Measurements from ENCODE around the gene FOXO1. TPM values are rescaled to one million over a fixed set of nuclear protein-coding genes. Genes with fewer than 3 reads are reported as not detected.

FOXO1 gene
- total and polyA plus RNA-seq, 2 of the 13 experiments (the other 11 are each of a cell fraction or from before 2014, with no cell fraction given), result 8.1 to 13.1 TPM

DNA sequence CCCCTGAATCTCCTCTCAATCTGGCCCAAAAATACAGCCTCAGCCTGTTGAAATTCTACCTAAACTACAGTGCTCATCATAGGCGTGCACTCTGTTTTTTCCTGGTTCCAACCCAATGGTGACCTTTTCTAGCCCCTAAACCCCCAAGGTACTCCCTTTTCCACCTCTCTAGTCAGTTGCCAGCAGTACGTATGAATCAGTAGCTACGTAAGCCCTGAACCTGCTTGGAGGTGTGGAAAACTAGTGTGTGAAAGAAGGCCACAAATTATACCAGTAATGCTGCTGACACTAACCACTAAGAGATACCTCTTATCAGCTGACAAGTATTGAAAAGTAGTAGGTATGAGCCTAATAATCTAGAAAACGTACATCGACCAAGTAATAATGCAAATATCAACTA, 60.9 kb downstream of the FOXO1 start:
- WGBS (ENCODE audit: low lambda C conversion rate), result 95% methylated on average over 5 of the region's 5 CpGs
- H3K27me3 ChIP-seq (ENCODE audit: control insufficient read depth in 1 of 2, insufficient read depth in 2 of 2, low read length in 2 of 2), result no peaks in the 10 kb centered on the region
- no peak overlapping the region for H2AFZ ChIP-seq (ENCODE audit: low read length)
- peaks cover 0 to 7% of the 10 kb centered on the region in 2 experiments; a peak in 1 of 5 replicates for H3K36me3 ChIP-seq (replicated peaks in 1 of 2; ENCODE audit: control insufficient read depth in 1 of 2, insufficient read depth in 2 of 2, low read length in 2 of 2)
- intact Hi-C loops (cut with micrococcal nuclease; ENCODE audit: unreplicated experiment) (no loop called here), in situ Hi-C loops (cut with HindIII; ENCODE audit: extremely low pct_ligation_motif_present, low pct_unique_long_range_greater_than_20kb) (no loop called here)
- POLR2A ChIA-PET, result no interaction called here
- peaks cover 96% of the 10 kb centered on the region for H3K79me2 ChIP-seq (ENCODE audit: insufficient read depth, low read length)
- CTCF ChIA-PET (ENCODE audit: low intra/inter-chr PET ratio, low total read pairs), result no interaction called here
- H4K20me1 ChIP-seq (ENCODE audit: insufficient read depth, low read length), result peaks cover 54% of the 10 kb centered on the region
- no peak overlapping the region for H3K4me3 ChIP-seq (replicated peaks in 1 of 3; ENCODE audit: insufficient read depth in 1 of 3, low read depth in 2 of 3, low read length in 3 of 3)
- no peak overlapping the region for H3K4me2 ChIP-seq (ENCODE audit: low read depth, low read length)
- peaks cover under 1% of the 10 kb centered on the region; the same call in 1 of the 2 replicates for H3K4me1 ChIP-seq (ENCODE audit: insufficient read depth, low read length)
- no peak overlapping the region for H3K27ac ChIP-seq (ENCODE audit: extremely low read length, insufficient read depth, low read length)
- H3K9ac ChIP-seq (ENCODE audit: insufficient read depth, low read depth, low read length), result no peak overlapping the region
- BruUV-seq (replicated peaks), result no TSS peak
- FAIRE-seq (no peak), DNase-seq (ENCODE audit: low spot score) (no peak), ATAC-seq (no peak)
- TF ChIP-seq, protein P1, sequence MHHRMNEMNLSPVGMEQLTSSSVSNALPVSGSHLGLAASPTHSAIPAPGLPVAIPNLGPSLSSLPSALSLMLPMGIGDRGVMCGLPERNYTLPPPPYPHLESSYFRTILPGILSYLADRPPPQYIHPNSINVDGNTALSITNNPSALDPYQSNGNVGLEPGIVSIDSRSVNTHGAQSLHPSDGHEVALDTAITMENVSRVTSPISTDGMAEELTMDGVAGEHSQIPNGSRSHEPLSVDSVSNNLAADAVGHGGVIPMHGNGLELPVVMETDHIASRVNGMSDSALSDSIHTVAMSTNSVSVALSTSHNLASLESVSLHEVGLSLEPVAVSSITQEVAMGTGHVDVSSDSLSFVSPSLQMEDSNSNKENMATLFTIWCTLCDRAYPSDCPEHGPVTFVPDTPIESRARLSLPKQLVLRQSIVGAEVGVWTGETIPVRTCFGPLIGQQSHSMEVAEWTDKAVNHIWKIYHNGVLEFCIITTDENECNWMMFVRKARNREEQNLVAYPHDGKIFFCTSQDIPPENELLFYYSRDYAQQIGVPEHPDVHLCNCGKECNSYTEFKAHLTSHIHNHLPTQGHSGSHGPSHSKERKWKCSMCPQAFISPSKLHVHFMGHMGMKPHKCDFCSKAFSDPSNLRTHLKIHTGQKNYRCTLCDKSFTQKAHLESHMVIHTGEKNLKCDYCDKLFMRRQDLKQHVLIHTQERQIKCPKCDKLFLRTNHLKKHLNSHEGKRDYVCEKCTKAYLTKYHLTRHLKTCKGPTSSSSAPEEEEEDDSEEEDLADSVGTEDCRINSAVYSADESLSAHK (CRISPR knock-in tag; IDR thresholded peaks at IDR 0.05; ENCODE audit: borderline replicate concordance), result no peak
- TF ChIP-seq, protein P2, sequence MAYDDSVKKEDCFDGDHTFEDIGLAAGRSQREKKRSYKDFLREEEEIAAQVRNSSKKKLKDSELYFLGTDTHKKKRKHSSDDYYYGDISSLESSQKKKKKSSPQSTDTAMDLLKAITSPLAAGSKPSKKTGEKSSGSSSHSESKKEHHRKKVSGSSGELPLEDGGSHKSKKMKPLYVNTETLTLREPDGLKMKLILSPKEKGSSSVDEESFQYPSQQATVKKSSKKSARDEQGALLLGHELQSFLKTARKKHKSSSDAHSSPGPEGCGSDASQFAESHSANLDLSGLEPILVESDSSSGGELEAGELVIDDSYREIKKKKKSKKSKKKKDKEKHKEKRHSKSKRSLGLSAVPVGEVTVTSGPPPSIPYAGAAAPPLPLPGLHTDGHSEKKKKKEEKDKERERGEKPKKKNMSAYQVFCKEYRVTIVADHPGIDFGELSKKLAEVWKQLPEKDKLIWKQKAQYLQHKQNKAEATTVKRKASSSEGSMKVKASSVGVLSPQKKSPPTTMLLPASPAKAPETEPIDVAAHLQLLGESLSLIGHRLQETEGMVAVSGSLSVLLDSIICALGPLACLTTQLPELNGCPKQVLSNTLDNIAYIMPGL (CRISPR knock-in tag; IDR thresholded peaks at IDR 0.05; ENCODE audit: borderline replicate concordance in 1 of 2, low read depth in 1 of 2), result no peak
- TF ChIP-seq ZNF207 (IDR thresholded peaks at IDR 0.05; ENCODE audit: borderline replicate concordance) (no peak), STAT5B (CRISPR knock-in tag; IDR thresholded peaks at IDR 0.05) (no peak), ZSCAN31 (CRISPR knock-in tag; IDR thresholded peaks at IDR 0.05; ENCODE audit: low read depth) (no peak), IRX3 (CRISPR knock-in tag; IDR thresholded peaks at IDR 0.05; ENCODE audit: borderline replicate concordance, low read depth) (no peak), HDAC6 (IDR thresholded peaks at IDR 0.05; ENCODE audit: low read depth, low read length) (no peak), ZNF260 (CRISPR knock-in tag; IDR thresholded peaks at IDR 0.05; ENCODE audit: borderline replicate concordance, low read depth) (no peak)
- TF ChIP-seq, protein P3, sequence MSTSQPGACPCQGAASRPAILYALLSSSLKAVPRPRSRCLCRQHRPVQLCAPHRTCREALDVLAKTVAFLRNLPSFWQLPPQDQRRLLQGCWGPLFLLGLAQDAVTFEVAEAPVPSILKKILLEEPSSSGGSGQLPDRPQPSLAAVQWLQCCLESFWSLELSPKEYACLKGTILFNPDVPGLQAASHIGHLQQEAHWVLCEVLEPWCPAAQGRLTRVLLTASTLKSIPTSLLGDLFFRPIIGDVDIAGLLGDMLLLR (CRISPR knock-in tag; IDR thresholded peaks at IDR 0.05), result no peak
- no peaks in the 10 kb centered on the region for H3K9me3 ChIP-seq (ENCODE audit: low read length)
